HEK293 (cell line): ENCODE data around the gene LYZL6.

Experiments used
- CTCF ChIA-PET: fragments of 350-600 bp; formaldehyde crosslinking; extraction: SDS; loops from one replicate; lab custom pipeline; 2021; ENCODE audit warnings: antibody characterized with exemption; lab: Yijun Ruan, JAX
- POLR2A ChIA-PET: fragments of 300-600 bp; formaldehyde crosslinking; extraction: SDS; loops from one replicate; lab custom pipeline; 2020; ENCODE audit warnings: antibody characterized with exemption, inconsistent platforms; lab: Yijun Ruan, JAX
- H3K27ac ChIP-seq: fragments of 200-500 bp; sonication (Bioruptor generic); 2 replicates; pipeline ENCODE4 v1.5.1; 2014; ENCODE audit warnings: low read depth, low read length, control low read depth, inconsistent platforms; ENCODE audit errors: extremely low read depth
- H3K36me3 ChIP-seq, 2 experiments: fragments of 200-500 bp in 1 of 2; sonication (Bioruptor generic) in 1 of 2; 1 replicate in 1 of 2; 2 replicates in 1 of 2; pipeline ENCODE4 v1.5.1; 2014 to 2017; ENCODE audit warnings: inconsistent platforms in 2 of 2, low read length in 2 of 2; ENCODE audit not compliant: control insufficient read depth in 2 of 2, insufficient read depth in 1 of 2
- H3K4me1 ChIP-seq: fragments of 200-500 bp; sonication (Bioruptor generic); 2 replicates; pipeline ENCODE4 v1.5.1; 2014; ENCODE audit warnings: mild to moderate bottlenecking, low read length, inconsistent platforms; ENCODE audit not compliant: control insufficient read depth, insufficient read depth
- H3K4me3 ChIP-seq: 2 replicates; pipeline ENCODE4 v1.5.1; 2011; ENCODE audit warnings: low read depth, mild to moderate bottlenecking, control low read depth, low read length, moderate library complexity
- H3K9me3 ChIP-seq: fragments of 200-500 bp; sonication (Bioruptor generic); 2 replicates; pipeline ENCODE4 v1.5.1; 2014; ENCODE audit warnings: low read depth, low read length, inconsistent platforms; ENCODE audit not compliant: control insufficient read depth, insufficient read depth
- EGR2 ChIP-seq: fragments of 450-650 bp; formaldehyde crosslinking; IDR thresholded peaks from 2 replicates; pipeline ENCODE4 v1.5.1; 2016; ENCODE audit warnings: low read depth, missing biosample characterization, missing genetic modification characterization
- GLIS1 ChIP-seq: fragments of 450-650 bp; formaldehyde crosslinking; IDR thresholded peaks from 2 replicates; pipeline ENCODE4 v1.5.1; 2016; ENCODE audit warnings: missing biosample characterization, missing genetic modification characterization
- HOXA7 ChIP-seq: sonication (generic); formaldehyde crosslinking; IDR thresholded peaks from 2 replicates; pipeline ENCODE4 v1.8.1; 2022; ENCODE audit warnings: missing genetic modification reagents, borderline replicate concordance
- KLF17 ChIP-seq: fragments of 450-650 bp; formaldehyde crosslinking; IDR thresholded peaks from 2 replicates; pipeline ENCODE4 v1.5.1; 2016; ENCODE audit warnings: missing biosample characterization, missing genetic modification characterization
- YY2 ChIP-seq: fragments of 450-650 bp; formaldehyde crosslinking; IDR thresholded peaks from 2 replicates; pipeline ENCODE4 v1.5.1; 2016; ENCODE audit warnings: missing biosample characterization, missing genetic modification characterization
- ZFP37 ChIP-seq: fragments of 450-650 bp; formaldehyde crosslinking; IDR thresholded peaks from 2 replicates; pipeline ENCODE4 v1.5.1; 2016; ENCODE audit warnings: missing biosample characterization, missing genetic modification characterization
- ZNF174 ChIP-seq: fragments of 450-650 bp; formaldehyde crosslinking; IDR thresholded peaks from 2 replicates; pipeline ENCODE4 v1.5.0; 2017; ENCODE audit warnings: missing biosample characterization, mild to moderate bottlenecking, missing genetic modification characterization
- ZNF18 ChIP-seq: fragments of 450-650 bp; formaldehyde crosslinking; IDR thresholded peaks from 2 replicates; pipeline ENCODE4 v1.5.1; 2016; ENCODE audit warnings: missing biosample characterization, missing genetic modification characterization
- ZNF211 ChIP-seq: fragments of 450-650 bp; formaldehyde crosslinking; IDR thresholded peaks from 2 replicates; pipeline ENCODE4 v1.5.1; 2016; ENCODE audit warnings: low read depth, missing biosample characterization, missing genetic modification characterization
- ZNF214 ChIP-seq: fragments of 450-650 bp; formaldehyde crosslinking; IDR thresholded peaks from 2 replicates; pipeline ENCODE4 v1.5.1; 2017; ENCODE audit warnings: missing biosample characterization, mild to moderate bottlenecking, missing genetic modification characterization, borderline replicate concordance
- ZNF23 ChIP-seq: fragments of 450-650 bp; formaldehyde crosslinking; IDR thresholded peaks from 2 replicates; pipeline ENCODE4 v1.5.1; 2016; ENCODE audit warnings: missing biosample characterization, missing genetic modification characterization, borderline replicate concordance
- ZNF391 ChIP-seq: fragments of 450-650 bp; formaldehyde crosslinking; IDR thresholded peaks from 2 replicates; pipeline ENCODE4 v1.5.1; 2016; ENCODE audit warnings: low read depth, missing biosample characterization, missing genetic modification characterization, borderline replicate concordance
- ZNF394 ChIP-seq: fragments of 450-650 bp; formaldehyde crosslinking; IDR thresholded peaks from 2 replicates; pipeline ENCODE4 v1.5.1; 2016; ENCODE audit warnings: missing biosample characterization, missing genetic modification characterization, mild to moderate bottlenecking, moderate library complexity, borderline replicate concordance
- ZNF548 ChIP-seq: fragments of 450-650 bp; formaldehyde crosslinking; IDR thresholded peaks from 2 replicates; pipeline ENCODE4 v1.5.1; 2016; ENCODE audit warnings: missing biosample characterization, missing genetic modification characterization
- ZNF654 ChIP-seq: fragments of 450-650 bp; formaldehyde crosslinking; IDR thresholded peaks from 2 replicates; pipeline ENCODE4 v1.5.1; 2016; ENCODE audit warnings: low read depth, missing biosample characterization, missing genetic modification characterization
- ZNF76 ChIP-seq: fragments of 450-650 bp; formaldehyde crosslinking; IDR thresholded peaks from 2 replicates; pipeline ENCODE4; 2016; ENCODE audit warnings: low read depth, missing biosample characterization, missing genetic modification characterization, borderline replicate concordance
- ZNF791 ChIP-seq: fragments of 450-650 bp; formaldehyde crosslinking; IDR thresholded peaks from 2 replicates; pipeline ENCODE4 v1.5.1; 2016; ENCODE audit warnings: missing biosample characterization, missing genetic modification characterization
- ZSCAN23 ChIP-seq: fragments of 450-650 bp; formaldehyde crosslinking; IDR thresholded peaks from 2 replicates; pipeline ENCODE4 v1.5.1; 2016; ENCODE audit warnings: missing biosample characterization, missing genetic modification characterization
- TF ChIP-seq, protein P1 (sequence below): fragments of 450-650 bp; formaldehyde crosslinking; IDR thresholded peaks from 2 replicates; pipeline ENCODE4 v1.5.1; 2016; ENCODE audit warnings: missing biosample characterization, missing genetic modification characterization
- TF ChIP-seq, protein P2 (sequence below): fragments of 450-650 bp; formaldehyde crosslinking; IDR thresholded peaks from 2 replicates; pipeline ENCODE4 v1.5.1; 2016; ENCODE audit warnings: missing biosample characterization, missing genetic modification characterization
- TF ChIP-seq, protein P3 (sequence below): fragments of 450-650 bp; formaldehyde crosslinking; IDR thresholded peaks from 2 replicates; pipeline ENCODE4 v1.5.1; 2016; ENCODE audit warnings: missing biosample characterization, missing genetic modification characterization, borderline replicate concordance
- TF ChIP-seq, protein P4 (sequence below): fragments of 450-650 bp; formaldehyde crosslinking; IDR thresholded peaks from 2 replicates; pipeline ENCODE4 v1.5.1; 2016; ENCODE audit warnings: missing biosample characterization, missing genetic modification characterization

LYZL6 gene

GRCh38 chr17:35991075-35991474, 47.6 kb upstream of the LYZL6 start:
- Histone ChIP-seq H3K4me1 (no peaks in the 10 kb centered on the region), H3K9me3 (no peaks in the 10 kb centered on the region), H3K4me3 (no peak overlapping the region), H3K36me3 (no peaks in the 10 kb centered on the region), H3K27ac (no peak overlapping the region)
- ChIA-PET POLR2A (interaction anchor here (0.6 kb wide), 1 partner anchor 12 kb away, joined by 3 read pairs; no protein-coding TSS in a partner anchor), CTCF (interaction anchor here (1.6 kb wide), 1 partner anchor 137 kb away, joined by 3 read pairs; no protein-coding TSS in a partner anchor)
- no peak for TF ChIP-seq ZNF654 (tag by site-specific recombination)
- TF ChIP-seq EGR2 (tag by site-specific recombination) = no peak
- TF ChIP-seq, protein P1, sequence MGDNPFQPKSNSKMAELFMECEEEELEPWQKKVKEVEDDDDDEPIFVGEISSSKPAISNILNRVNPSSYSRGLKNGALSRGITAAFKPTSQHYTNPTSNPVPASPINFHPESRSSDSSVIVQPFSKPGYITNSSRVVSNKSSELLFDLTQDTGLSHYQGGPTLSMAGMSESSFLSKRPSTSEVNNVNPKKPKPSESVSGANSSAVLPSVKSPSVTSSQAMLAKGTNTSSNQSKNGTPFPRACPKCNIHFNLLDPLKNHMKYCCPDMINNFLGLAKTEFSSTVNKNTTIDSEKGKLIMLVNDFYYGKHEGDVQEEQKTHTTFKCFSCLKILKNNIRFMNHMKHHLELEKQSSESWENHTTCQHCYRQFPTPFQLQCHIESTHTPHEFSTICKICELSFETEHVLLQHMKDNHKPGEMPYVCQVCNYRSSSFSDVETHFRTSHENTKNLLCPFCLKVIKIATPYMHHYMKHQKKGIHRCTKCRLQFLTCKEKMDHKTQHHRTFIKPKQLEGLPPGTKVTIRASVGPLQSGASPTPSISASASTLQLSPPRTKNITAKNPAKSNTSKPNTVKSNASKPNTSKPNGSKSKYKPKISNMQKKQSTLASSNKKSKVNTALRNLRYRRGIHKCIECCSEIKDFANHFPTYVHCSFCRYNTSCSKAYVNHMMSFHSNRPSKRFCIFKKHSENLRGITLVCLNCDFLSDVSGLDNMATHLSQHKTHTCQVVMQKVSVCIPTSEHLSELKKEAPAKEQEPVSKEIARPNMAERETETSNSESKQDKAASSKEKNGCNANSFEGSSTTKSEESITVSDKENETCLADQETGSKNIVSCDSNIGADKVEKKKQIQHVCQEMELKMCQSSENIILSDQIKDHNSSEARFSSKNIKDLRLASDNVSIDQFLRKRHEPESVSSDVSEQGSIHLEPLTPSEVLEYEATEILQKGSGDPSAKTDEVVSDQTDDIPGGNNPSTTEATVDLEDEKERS (tag by site-specific recombination) = no peak
- TF ChIP-seq ZFP37 (tag by site-specific recombination) = no peak
- TF ChIP-seq ZNF23 = no peak
- TF ChIP-seq ZNF18 (tag by site-specific recombination) = no peak
- TF ChIP-seq, all 188 proteins: peak for 0

DNA sequence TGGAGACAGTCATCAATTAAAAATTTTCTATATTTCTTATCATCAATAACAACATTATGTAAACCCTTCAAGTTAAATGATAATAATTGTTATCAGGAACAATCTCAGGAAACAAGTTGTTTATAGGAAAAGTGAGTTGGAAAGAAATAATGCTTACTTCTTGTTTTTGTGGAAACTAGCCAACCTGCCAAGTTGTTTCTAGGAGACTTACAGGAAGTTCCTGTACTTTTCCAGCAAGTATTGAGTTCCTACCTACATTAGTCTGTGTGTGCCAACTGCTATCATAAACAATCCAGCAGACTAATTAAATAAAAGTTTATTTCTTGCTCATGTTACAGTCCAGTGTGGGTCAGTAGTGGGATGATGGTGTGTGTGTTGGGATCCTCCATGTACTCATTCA, 44.7 kb upstream of the LYZL6 start:
- H3K4me1 ChIP-seq = no peaks in the 10 kb centered on the region
- POLR2A ChIA-PET = no interaction called here
- H3K36me3 ChIP-seq = no peaks in the 10 kb centered on the region
- no peak overlapping the region for H3K4me3 ChIP-seq
- H3K27ac ChIP-seq = no peak overlapping the region
- no peaks in the 10 kb centered on the region for H3K9me3 ChIP-seq
- CTCF ChIA-PET = interaction anchor here (1.7 to 3.1 kb wide), 2 partner anchors 12 to 161 kb away, joined by 5 to 21 read pairs; no protein-coding TSS in a partner anchor
- TF ChIP-seq, protein P2, sequence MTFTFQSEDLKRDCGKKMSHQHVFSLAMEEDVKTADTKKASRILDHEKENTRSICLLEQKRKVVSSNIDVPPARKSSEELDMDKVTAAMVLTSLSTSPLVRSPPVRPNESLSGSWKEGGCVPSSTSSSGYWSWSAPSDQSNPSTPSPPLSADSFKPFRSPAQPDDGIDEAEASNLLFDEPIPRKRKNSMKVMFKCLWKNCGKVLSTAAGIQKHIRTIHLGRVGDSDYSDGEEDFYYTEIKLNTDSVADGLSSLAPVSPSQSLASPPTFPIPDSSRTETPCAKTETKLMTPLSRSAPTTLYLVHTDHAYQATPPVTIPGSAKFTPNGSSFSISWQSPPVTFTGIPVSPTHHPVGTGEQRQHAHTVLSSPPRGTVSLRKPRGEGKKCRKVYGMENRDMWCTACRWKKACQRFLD = no peak
- TF ChIP-seq YY2 (tag by site-specific recombination) (no peak), ZNF548 (tag by site-specific recombination) (no peak), ZNF211 (tag by site-specific recombination) (no peak), ZNF76 (tag by site-specific recombination) (no peak), KLF17 (tag by site-specific recombination) (no peak), ZNF174 (no peak), ZSCAN23 (tag by site-specific recombination) (no peak), HOXA7 (no peak), ZNF791 (tag by site-specific recombination) (no peak), ZNF391 (no peak), ZNF394 (tag by site-specific recombination) (no peak), GLIS1 (no peak), ZNF214 (tag by site-specific recombination) (no peak)
- TF ChIP-seq, protein P3, sequence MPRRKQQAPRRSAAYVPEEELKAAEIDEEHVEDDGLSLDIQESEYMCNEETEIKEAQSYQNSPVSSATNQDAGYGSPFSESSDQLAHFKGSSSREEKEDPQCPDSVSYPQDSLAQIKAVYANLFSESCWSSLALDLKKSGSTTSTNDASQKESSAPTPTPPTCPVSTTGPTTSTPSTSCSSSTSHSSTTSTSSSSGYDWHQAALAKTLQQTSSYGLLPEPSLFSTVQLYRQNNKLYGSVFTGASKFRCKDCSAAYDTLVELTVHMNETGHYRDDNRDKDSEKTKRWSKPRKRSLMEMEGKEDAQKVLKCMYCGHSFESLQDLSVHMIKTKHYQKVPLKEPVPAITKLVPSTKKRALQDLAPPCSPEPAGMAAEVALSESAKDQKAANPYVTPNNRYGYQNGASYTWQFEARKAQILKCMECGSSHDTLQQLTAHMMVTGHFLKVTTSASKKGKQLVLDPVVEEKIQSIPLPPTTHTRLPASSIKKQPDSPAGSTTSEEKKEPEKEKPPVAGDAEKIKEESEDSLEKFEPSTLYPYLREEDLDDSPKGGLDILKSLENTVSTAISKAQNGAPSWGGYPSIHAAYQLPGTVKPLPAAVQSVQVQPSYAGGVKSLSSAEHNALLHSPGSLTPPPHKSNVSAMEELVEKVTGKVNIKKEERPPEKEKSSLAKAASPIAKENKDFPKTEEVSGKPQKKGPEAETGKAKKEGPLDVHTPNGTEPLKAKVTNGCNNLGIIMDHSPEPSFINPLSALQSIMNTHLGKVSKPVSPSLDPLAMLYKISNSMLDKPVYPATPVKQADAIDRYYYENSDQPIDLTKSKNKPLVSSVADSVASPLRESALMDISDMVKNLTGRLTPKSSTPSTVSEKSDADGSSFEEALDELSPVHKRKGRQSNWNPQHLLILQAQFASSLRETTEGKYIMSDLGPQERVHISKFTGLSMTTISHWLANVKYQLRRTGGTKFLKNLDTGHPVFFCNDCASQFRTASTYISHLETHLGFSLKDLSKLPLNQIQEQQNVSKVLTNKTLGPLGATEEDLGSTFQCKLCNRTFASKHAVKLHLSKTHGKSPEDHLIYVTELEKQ (tag by site-specific recombination) = no peak
- TF ChIP-seq, protein P4, sequence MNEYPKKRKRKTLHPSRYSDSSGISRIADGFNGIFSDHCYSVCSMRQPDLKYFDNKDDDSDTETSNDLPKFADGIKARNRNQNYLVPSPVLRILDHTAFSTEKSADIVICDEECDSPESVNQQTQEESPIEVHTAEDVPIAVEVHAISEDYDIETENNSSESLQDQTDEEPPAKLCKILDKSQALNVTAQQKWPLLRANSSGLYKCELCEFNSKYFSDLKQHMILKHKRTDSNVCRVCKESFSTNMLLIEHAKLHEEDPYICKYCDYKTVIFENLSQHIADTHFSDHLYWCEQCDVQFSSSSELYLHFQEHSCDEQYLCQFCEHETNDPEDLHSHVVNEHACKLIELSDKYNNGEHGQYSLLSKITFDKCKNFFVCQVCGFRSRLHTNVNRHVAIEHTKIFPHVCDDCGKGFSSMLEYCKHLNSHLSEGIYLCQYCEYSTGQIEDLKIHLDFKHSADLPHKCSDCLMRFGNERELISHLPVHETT (tag by site-specific recombination) = no peak
